ENCODE results near the gene CBARP. TPM values are rescaled to one million over a fixed set of nuclear protein-coding genes. Genes with fewer than 3 reads are reported as not detected.

The CBARP gene
- total and polyA plus RNA-seq, 9 of the 15 experiments (the other 6 are each of a cell fraction or from before 2014, with no cell fraction given): 0.03 to 8.9 (median 1.2) TPM; not detected in 1

GRCh38 chr19:1260749-1261537 lies 23.1 kb upstream of the CBARP start (continued):
- TF ChIP-seq, protein P1, sequence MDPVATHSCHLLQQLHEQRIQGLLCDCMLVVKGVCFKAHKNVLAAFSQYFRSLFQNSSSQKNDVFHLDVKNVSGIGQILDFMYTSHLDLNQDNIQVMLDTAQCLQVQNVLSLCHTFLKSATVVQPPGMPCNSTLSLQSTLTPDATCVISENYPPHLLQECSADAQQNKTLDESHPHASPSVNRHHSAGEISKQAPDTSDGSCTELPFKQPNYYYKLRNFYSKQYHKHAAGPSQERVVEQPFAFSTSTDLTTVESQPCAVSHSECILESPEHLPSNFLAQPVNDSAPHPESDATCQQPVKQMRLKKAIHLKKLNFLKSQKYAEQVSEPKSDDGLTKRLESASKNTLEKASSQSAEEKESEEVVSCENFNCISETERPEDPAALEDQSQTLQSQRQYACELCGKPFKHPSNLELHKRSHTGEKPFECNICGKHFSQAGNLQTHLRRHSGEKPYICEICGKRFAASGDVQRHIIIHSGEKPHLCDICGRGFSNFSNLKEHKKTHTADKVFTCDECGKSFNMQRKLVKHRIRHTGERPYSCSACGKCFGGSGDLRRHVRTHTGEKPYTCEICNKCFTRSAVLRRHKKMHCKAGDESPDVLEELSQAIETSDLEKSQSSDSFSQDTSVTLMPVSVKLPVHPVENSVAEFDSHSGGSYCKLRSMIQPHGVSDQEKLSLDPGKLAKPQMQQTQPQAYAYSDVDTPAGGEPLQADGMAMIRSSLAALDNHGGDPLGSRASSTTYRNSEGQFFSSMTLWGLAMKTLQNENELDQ (CRISPR knock-in tag; IDR thresholded peaks at IDR 0.05; ENCODE audit: borderline replicate concordance): 0 out of 2 replicates have a peak, but pooled peaks have one; percentile 42
- TF ChIP-seq FOXA3 (CRISPR knock-in tag; conservative IDR thresholded peaks at IDR 0.05 in 1 of 2, IDR thresholded peaks at IDR 0.05 in 1 of 2) (0 out of 4 replicates have a peak, but pooled peaks of 1 of the 2 experiments have one; percentile 25), HDGF (IDR thresholded peaks at IDR 0.05) (peak; percentile 35; the same call in 1 of the 2 replicates), ZNF277 (CRISPR knock-in tag; IDR thresholded peaks at IDR 0.05; ENCODE audit: borderline replicate concordance) (no peak), BHLHE40 (IDR thresholded peaks at IDR 0.05; ENCODE audit: low read length) (peak; percentile 74), KDM4B (IDR thresholded peaks at IDR 0.05; ENCODE audit: borderline replicate concordance in 2 of 2, low read depth in 1 of 2) (0 out of 4 replicates have a peak, but pooled peaks of 1 of the 2 experiments have one; percentile 54), ARHGAP35 (IDR thresholded peaks at IDR 0.05; ENCODE audit: partially characterized antibody) (peak; percentile 9), EGR1 (conservative IDR thresholded peaks at IDR 0.05) (peak; percentile 92), JUNB (CRISPR knock-in tag; conservative IDR thresholded peaks at IDR 0.05) (no peak), MTA1 (IDR thresholded peaks at IDR 0.05; ENCODE audit: borderline replicate concordance) (no peak), SP1 (CRISPR knock-in tag; IDR thresholded peaks at IDR 0.05) (peak; percentile 85), NFIC (IDR thresholded peaks at IDR 0.05) (0 out of 2 replicates have a peak, but pooled peaks have one; percentile 11), ZKSCAN3 (CRISPR knock-in tag; IDR thresholded peaks at IDR 0.05) (no peak), ZSCAN32 (CRISPR knock-in tag; IDR thresholded peaks at IDR 0.05) (no peak), ZNF668 (CRISPR knock-in tag; IDR thresholded peaks at IDR 0.05) (no peak), DPF2 (IDR thresholded peaks at IDR 0.05) (peak; percentile 9; the same call in 1 of the 2 replicates), SP2 (IDR thresholded peaks at IDR 0.05; ENCODE audit: extremely low read depth, low read depth, low read length, poor library complexity, severe bottlenecking) (peak; percentile 88), ZBTB7A (IDR thresholded peaks at IDR 0.05; ENCODE audit: borderline replicate concordance, control insufficient read depth, low read depth, low read length) (peak; percentile 91; the same call in 1 of the 2 replicates), CCNT2 (IDR thresholded peaks at IDR 0.05; ENCODE audit: borderline replicate concordance, extremely low read depth, insufficient read length, low read depth, low read length) (peak; percentile 81)
- TF ChIP-seq, protein P2, sequence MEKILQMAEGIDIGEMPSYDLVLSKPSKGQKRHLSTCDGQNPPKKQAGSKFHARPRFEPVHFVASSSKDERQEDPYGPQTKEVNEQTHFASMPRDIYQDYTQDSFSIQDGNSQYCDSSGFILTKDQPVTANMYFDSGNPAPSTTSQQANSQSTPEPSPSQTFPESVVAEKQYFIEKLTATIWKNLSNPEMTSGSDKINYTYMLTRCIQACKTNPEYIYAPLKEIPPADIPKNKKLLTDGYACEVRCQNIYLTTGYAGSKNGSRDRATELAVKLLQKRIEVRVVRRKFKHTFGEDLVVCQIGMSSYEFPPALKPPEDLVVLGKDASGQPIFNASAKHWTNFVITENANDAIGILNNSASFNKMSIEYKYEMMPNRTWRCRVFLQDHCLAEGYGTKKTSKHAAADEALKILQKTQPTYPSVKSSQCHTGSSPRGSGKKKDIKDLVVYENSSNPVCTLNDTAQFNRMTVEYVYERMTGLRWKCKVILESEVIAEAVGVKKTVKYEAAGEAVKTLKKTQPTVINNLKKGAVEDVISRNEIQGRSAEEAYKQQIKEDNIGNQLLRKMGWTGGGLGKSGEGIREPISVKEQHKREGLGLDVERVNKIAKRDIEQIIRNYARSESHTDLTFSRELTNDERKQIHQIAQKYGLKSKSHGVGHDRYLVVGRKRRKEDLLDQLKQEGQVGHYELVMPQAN (IDR thresholded peaks at IDR 0.05; ENCODE audit: borderline replicate concordance): peak; percentile 59; the same call in 1 of the 2 replicates

All from K562 (cell line).